Gastrocnemius medialis (tissue), 4 donors: ENCODE measurements around the gene RAB40C. TPM values are rescaled to one million over a fixed set of nuclear protein-coding genes. Genes with fewer than 3 reads are reported as not detected.

Experiments used
- ATAC-seq, 2 donors: fragments of 150-250 bp; one replicate each; pipeline ENCODE4 v1.9.1; 2016
- DNase-seq, 2 donors: peaks; one replicate each; pipeline ENCODE4 v3.0.0-alpha.2; 2019
- H3K27ac ChIP-seq, 4 donors: fragments of 200-600 bp; sonication (generic); 1 replicate in 1 of 4; 2 replicates in 3 of 4; pipeline ENCODE4 v1.5.1; 2016 to 2018; ENCODE audit warnings: mild to moderate bottlenecking in 2 of 4, moderate library complexity in 1 of 4
- H3K27me3 ChIP-seq, 3 donors: fragments of 200-600 bp; sonication (generic) in 2 of 3; 1 replicate in 1 of 3; 2 replicates in 2 of 3; pipeline versions ENCODE4 v1.5.1 to v1.6.0; 2016 to 2019; ENCODE audit warnings: mild to moderate bottlenecking in 1 of 3, moderate library complexity in 1 of 3
- H3K36me3 ChIP-seq, 2 donors: fragments of 200-600 bp; sonication (generic) in 1 of 2; one replicate each; pipeline ENCODE4 v1.5.1; 2017 to 2018
- H3K4me1 ChIP-seq, 2 donors: fragments of 200-600 bp; sonication (generic) in 1 of 2; one replicate each; pipeline ENCODE4 v1.5.1; 2016 to 2017; ENCODE audit warnings: mild to moderate bottlenecking in 2 of 2
- H3K4me3 ChIP-seq, 4 donors: fragments of 200-600 bp; sonication (generic) in 3 of 4; 1 replicate in 1 of 4; 2 replicates in 3 of 4; pipeline ENCODE4 v1.5.1; 2016 to 2019; ENCODE audit warnings: mild to moderate bottlenecking in 2 of 4
- H3K9me3 ChIP-seq, 3 donors: fragments of 200-600 bp; sonication (generic) in 2 of 3; 1 replicate in 1 of 3; 2 replicates in 2 of 3; pipeline ENCODE4 v1.5.1; 2016 to 2019
- POLR2A ChIP-seq, 2 donors: fragments of 450-650 bp; IDR thresholded peaks; one replicate each; pipeline ENCODE4 v1.6.1; 2017; ENCODE audit warnings: antibody characterized with exemption in 2 of 2, mild to moderate bottlenecking in 2 of 2, moderate library complexity in 2 of 2
- in situ Hi-C, 4 donors: fragments of 200-750 bp; cut with MboI; loops; one replicate each; pipeline versions ENCODE4 v1.15.0 to v1.8.0; 2017; ENCODE audit warnings: low sequenced_read_pairs in 4 of 4
- intact Hi-C: fragments of 100-400 bp; cut with DNase I; formaldehyde crosslinking; loops from one replicate; pipeline ENCODE4 v1.15.1; 2023; ENCODE audit warnings: low total_unique reads
- total RNA-seq, 4 donors: library from RNA; depleted of rRNA; stranded (reverse); fragments of >200 nt; gene quantifications; one replicate each; pipeline versions ENCODE4 v1.1.0 to v1.2.3, GENCODE V29; 2016
- TF ChIP-seq, protein P1 (sequence below), 5 experiments: fragments of 450-650 bp in 3 of 5; fragments of 200-600 bp in 2 of 5; sonication (generic) in 2 of 5; IDR thresholded peaks in 4 of 5; conservative IDR thresholded peaks in 1 of 5; 1 replicate in 4 of 5; 2 replicates in 1 of 5; pipeline ENCODE4 v1.5.1; 2016 to 2019; ENCODE audit warnings: antibody characterized with exemption in 5 of 5, mild to moderate bottlenecking in 3 of 5, moderate library complexity in 3 of 5

The RAB40C gene
- total RNA-seq, 4 donors from 2014 or later = 15.6 to 29.3 (median 21.4) TPM

DNA sequence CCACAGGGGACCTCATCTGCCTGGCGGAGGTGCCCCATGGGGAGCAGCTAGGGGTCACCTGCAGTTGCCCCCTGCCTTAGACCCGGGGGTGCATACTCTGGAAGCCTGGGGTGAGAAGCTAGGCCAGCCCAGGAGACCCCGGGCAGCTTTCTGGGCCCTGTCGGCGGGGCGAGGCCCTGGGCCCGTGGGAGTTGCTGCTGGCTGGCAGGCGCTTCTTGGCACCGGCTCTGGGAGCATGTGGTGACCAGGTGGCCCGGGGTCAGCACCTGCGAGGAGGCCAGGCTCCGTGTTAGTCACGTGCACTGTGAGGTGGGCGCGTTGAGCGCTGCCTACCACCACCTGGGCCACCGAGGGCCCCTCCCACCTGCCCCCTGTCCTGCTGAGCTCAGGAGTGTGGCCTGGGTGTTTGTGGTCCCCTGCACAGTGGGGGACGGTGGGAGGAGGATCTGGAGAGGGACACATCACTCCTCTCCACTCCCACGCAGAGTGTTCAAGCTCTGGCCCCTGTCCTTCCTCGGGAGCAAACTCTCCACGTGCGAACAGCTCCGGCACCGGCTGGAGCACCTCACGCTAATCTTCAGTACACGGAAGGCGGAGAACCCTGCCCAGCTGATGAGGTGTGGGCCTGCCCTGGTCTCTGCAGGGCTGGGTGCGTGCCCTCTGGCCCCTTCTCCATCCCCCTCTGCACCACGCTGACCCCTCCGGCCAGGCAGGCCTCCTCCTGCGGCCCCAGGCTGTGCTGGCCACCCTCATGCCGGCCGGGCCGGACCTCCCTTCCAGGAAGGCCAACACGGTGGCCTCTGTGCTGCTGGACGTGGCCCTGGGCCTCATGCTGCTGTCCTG, 14.3 kb upstream of the RAB40C start:
- in situ Hi-C loops = no loop called here
- Histone ChIP-seq H3K27me3 (no peaks in the 10 kb centered on the region), H3K27ac (no peak overlapping the region), H3K36me3 (no peaks in the 10 kb centered on the region), H3K9me3 (no peaks in the 10 kb centered on the region), H3K4me1 (peaks cover 3% of the 10 kb centered on the region in 2 donors), H3K4me3 (no peak overlapping the region)
- intact Hi-C loops = no loop called here
- TF ChIP-seq POLR2A (IDR thresholded peaks at IDR 0.05) = no peak
- TF ChIP-seq, protein P1, sequence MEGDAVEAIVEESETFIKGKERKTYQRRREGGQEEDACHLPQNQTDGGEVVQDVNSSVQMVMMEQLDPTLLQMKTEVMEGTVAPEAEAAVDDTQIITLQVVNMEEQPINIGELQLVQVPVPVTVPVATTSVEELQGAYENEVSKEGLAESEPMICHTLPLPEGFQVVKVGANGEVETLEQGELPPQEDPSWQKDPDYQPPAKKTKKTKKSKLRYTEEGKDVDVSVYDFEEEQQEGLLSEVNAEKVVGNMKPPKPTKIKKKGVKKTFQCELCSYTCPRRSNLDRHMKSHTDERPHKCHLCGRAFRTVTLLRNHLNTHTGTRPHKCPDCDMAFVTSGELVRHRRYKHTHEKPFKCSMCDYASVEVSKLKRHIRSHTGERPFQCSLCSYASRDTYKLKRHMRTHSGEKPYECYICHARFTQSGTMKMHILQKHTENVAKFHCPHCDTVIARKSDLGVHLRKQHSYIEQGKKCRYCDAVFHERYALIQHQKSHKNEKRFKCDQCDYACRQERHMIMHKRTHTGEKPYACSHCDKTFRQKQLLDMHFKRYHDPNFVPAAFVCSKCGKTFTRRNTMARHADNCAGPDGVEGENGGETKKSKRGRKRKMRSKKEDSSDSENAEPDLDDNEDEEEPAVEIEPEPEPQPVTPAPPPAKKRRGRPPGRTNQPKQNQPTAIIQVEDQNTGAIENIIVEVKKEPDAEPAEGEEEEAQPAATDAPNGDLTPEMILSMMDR (IDR thresholded peaks at IDR 0.05 in 4 of 5, conservative IDR thresholded peaks at IDR 0.05 in 1 of 5) = no peak
- ATAC-seq = no peak
- DNase-seq = no peak

DNA sequence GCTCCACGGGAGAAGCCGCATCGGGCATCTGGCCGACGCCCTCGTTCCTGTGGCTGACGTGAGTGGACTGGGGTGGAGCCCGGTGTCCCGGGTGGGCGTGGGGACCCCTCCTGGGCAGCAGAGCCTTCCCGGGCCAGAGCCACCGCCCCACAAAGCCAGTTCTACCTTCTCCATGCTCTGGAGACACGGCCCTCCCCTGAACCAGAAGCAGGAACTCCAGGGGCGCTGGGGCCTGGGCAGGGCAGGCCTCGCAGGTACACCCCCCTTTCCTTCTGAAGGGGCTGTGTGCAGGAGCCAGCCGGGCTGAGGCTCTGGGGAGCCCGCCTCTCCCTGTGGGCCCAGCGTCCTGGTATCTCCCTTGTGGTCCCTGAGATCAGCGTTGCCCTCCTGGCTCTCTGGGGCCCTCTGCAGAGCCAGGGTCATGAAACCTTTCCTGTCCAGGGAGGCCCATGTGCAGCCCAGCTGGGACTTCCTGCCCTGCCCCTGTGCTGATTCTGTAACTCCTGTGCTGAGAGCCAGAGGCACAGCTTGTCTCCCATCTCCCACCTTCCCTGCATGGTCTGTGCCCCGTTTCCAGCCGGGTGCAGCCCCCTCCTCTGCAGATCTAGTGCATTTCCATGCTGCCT, 13.6 kb upstream of the RAB40C start:
- Histone ChIP-seq H3K27ac (no peak overlapping the region), H3K36me3 (no peaks in the 10 kb centered on the region), H3K4me1 (no peaks in the 10 kb centered on the region), H3K4me3 (no peak overlapping the region), H3K27me3 (no peaks in the 10 kb centered on the region), H3K9me3 (no peaks in the 10 kb centered on the region)
- in situ Hi-C loops = no loop called here
- TF ChIP-seq, protein P1 (IDR thresholded peaks at IDR 0.05 in 4 of 5, conservative IDR thresholded peaks at IDR 0.05 in 1 of 5) = no peak
- TF ChIP-seq POLR2A (IDR thresholded peaks at IDR 0.05) = no peak
- no peak for DNase-seq
- intact Hi-C loops = no loop called here
- no peak for ATAC-seq

DNA sequence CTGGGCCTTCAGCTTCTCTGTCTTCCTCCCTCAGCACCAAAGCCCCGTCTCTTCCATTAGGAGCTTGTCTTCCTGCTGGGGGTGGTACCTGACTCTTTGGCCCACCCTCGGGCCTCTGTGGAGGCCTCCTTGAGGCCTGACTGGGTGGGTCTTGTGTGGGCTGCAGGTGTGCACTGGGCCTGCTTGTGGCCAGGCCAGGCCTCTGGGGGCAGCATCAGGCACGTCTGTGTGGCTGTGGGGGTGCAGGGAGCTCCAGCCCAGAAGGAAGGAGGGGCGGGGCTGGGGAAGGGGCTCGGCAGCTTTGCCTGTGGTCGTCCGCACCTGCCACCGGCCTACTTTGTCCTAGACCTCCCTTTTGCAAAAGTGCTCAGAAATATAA, 13.1 kb upstream of the RAB40C start:
- Histone ChIP-seq H3K36me3 (no peaks in the 10 kb centered on the region), H3K4me1 (no peaks in the 10 kb centered on the region), H3K4me3 (no peak overlapping the region), H3K27me3 (no peaks in the 10 kb centered on the region), H3K9me3 (no peaks in the 10 kb centered on the region), H3K27ac (no peak overlapping the region)
- intact Hi-C loops = no loop called here
- DNase-seq (no peak), ATAC-seq (no peak)
- no peak for TF ChIP-seq POLR2A (IDR thresholded peaks at IDR 0.05)
- TF ChIP-seq, protein P1 (IDR thresholded peaks at IDR 0.05 in 4 of 5, conservative IDR thresholded peaks at IDR 0.05 in 1 of 5) = no peak
- in situ Hi-C loops = no loop called here

DNA sequence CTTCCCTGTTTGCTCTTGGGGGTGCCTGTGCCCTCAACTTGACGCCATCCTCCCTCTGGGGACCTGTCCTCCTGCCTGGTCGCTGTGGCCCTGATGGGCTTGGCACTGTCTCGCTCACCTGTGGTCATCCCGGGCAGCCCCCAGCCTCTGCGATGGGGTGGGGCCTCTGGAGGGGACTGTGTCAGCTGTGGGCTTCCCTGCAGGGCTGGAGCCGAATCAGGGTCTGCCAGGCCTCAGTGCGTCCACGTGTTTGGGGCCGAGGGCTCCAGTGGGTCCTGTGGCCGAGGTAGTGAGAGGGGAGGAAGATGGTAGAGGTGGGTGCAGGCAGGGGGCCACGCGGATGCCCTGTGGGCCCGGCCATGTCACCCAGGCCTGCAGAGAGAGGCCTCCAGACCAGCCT, 12.1 kb upstream of the RAB40C start:
- in situ Hi-C loops = no loop called here
- Histone ChIP-seq H3K9me3 (no peaks in the 10 kb centered on the region), H3K36me3 (no peaks in the 10 kb centered on the region), H3K27ac (no peak overlapping the region), H3K4me3 (no peak overlapping the region), H3K27me3 (no peaks in the 10 kb centered on the region), H3K4me1 (no peaks in the 10 kb centered on the region)
- intact Hi-C loops = loop anchor here (2.0 kb wide), 1 partner anchor 33 kb away; no protein-coding TSS in a partner anchor
- DNase-seq = no peak
- no peak for ATAC-seq
- TF ChIP-seq, protein P1 (IDR thresholded peaks at IDR 0.05 in 4 of 5, conservative IDR thresholded peaks at IDR 0.05 in 1 of 5) = no peak
- no peak for TF ChIP-seq POLR2A (IDR thresholded peaks at IDR 0.05)
